Measurements from ENCODE around the gene SKOR2. TPM values are rescaled to one million over a fixed set of nuclear protein-coding genes. Genes with fewer than 3 reads are reported as not detected.

Gene SKOR2
- total RNA-seq, 1 donor from 2014 or later = not detected

DNA sequence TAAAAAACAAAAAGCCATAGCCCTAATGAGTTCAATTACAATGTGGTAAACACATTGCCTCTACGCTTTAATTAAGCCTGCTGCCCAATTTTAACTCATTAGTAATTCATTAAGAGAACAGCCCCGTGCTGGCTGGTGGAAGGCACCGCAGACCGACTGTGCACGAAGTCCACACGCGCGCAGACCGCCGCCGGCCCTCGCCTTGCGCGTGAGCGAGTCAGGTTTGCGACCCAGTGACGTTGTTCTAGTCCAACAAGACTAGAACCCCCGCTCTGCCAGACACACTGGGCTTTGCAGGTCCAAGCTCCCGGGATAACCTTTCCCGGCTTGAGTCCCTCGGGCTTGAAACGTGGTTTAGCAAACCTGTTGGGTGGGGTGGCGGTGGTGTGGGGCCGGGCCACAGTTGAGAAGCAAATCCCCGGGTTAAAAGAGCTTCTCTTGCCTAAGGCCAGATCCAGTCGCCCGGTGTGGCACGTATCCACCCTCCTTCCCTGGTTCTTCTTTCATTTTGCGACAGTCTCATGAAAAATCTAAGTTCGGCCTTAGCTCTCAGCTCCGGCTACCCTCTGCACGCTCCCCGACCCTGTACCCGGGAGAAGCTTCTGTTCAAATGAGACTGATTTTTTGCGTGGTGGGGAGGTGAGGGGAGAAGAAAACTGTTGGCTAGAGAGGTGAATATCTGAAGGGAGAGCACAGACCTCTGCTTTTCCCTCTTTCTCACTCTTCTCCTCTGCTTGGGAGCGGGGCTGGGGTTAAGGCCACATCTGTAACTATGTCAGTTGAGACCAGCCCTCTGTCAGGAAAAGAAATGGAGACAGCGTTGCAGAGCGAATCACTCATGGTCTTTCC lies 11.1 kb upstream of the SKOR2 start:
- H3K9me3 Mint-ChIP-seq (ENCODE audit: low read depth) = peaks cover 4% of the 10 kb centered on the region
- no peak overlapping the region for H3K27ac Mint-ChIP-seq (ENCODE audit: unreplicated experiment)
- no peak for DNase-seq (ENCODE audit: low spot score)
- H3K4me1 Mint-ChIP-seq (ENCODE audit: low read depth) = peaks cover 6% of the 10 kb centered on the region
- H3K27me3 Mint-ChIP-seq (ENCODE audit: low read depth) = peaks cover 77% of the 10 kb centered on the region
- no peaks in the 10 kb centered on the region for H3K36me3 Mint-ChIP-seq (ENCODE audit: low read depth)
- no peak overlapping the region for H3K4me3 Mint-ChIP-seq (ENCODE audit: unreplicated experiment)
- TF ChIP-seq, protein P1, sequence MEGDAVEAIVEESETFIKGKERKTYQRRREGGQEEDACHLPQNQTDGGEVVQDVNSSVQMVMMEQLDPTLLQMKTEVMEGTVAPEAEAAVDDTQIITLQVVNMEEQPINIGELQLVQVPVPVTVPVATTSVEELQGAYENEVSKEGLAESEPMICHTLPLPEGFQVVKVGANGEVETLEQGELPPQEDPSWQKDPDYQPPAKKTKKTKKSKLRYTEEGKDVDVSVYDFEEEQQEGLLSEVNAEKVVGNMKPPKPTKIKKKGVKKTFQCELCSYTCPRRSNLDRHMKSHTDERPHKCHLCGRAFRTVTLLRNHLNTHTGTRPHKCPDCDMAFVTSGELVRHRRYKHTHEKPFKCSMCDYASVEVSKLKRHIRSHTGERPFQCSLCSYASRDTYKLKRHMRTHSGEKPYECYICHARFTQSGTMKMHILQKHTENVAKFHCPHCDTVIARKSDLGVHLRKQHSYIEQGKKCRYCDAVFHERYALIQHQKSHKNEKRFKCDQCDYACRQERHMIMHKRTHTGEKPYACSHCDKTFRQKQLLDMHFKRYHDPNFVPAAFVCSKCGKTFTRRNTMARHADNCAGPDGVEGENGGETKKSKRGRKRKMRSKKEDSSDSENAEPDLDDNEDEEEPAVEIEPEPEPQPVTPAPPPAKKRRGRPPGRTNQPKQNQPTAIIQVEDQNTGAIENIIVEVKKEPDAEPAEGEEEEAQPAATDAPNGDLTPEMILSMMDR (IDR thresholded peaks at IDR 0.05) = no peak

DNA sequence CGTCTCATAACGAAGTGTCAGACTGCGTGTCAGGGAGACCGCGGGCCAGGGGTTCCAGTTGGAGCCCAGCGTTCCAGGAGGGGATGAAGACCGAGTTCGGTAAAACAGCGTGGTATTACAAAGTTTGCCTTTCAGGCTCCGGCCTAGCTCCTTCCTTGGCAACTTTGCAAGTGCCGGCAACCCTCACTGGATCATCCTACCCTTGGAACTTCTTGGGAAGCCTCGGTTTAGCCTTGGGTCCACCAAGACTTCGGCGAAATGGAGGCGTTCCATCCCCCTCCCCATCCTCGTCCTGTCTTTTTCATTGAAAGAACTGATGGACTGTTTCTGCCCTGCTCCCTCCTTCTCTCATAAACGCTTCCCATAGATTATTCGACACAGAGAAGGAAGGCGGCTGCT lies 10.4 kb upstream of the SKOR2 start:
- H3K27ac Mint-ChIP-seq (ENCODE audit: unreplicated experiment) = no peak overlapping the region
- TF ChIP-seq, protein P1 (IDR thresholded peaks at IDR 0.05) = no peak
- peaks cover 4% of the 10 kb centered on the region for H3K9me3 Mint-ChIP-seq (ENCODE audit: low read depth)
- no peak overlapping the region for H3K4me3 Mint-ChIP-seq (ENCODE audit: unreplicated experiment)
- H3K4me1 Mint-ChIP-seq (ENCODE audit: low read depth) = peaks cover 6% of the 10 kb centered on the region
- no peaks in the 10 kb centered on the region for H3K36me3 Mint-ChIP-seq (ENCODE audit: low read depth)
- H3K27me3 Mint-ChIP-seq (ENCODE audit: low read depth) = peaks cover 79% of the 10 kb centered on the region
- DNase-seq (ENCODE audit: low spot score) = no peak

DNA sequence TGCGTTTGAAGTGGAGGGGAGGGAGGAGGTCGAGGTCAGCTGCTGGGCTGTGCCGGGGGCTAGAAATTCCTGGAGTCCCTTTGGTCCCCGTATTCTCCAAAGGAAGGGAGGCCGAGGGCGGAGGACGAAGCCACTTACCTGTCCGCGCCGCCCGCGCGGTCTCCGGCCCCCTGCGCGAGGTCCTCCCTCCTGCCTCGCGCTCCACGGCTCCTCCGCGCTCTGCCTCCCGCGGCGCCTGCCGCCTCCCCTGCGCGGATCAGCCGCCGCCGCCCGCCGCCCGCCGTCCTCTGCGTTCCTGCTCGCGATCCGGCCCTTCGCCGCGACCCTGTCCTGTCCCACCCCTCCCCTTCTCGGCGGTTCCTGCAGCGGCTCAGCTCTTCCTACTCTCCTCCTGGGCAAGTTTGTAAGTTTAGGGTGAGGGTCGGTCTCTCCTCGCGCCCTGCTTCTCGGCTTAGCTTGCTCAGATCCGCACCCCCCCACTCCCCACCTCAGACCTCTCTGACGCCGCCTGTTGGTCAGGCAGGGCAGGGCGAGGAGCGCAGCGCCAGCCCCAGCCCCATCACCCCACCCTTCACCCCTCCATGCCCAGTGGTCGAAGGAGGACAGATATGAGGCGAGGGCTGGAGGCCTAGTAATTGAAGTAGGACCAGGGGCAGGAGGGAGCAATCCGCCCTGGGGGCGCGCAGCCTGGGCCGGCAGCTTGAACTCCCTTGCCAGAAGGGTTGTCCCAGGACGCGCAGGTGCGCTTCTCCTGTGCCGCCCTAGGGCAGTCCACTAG lies 9.7 kb upstream of the SKOR2 start:
- H3K36me3 Mint-ChIP-seq (ENCODE audit: low read depth) = no peaks in the 10 kb centered on the region
- H3K27ac Mint-ChIP-seq (ENCODE audit: unreplicated experiment) = no peak overlapping the region
- H3K4me1 Mint-ChIP-seq (ENCODE audit: low read depth) = peaks cover 6% of the 10 kb centered on the region
- no peak overlapping the region for H3K4me3 Mint-ChIP-seq (ENCODE audit: unreplicated experiment)
- peaks cover 4% of the 10 kb centered on the region for H3K9me3 Mint-ChIP-seq (ENCODE audit: low read depth)
- DNase-seq (ENCODE audit: low spot score) = no peak
- TF ChIP-seq, protein P1 (IDR thresholded peaks at IDR 0.05) = no peak
- peaks cover 80% of the 10 kb centered on the region for H3K27me3 Mint-ChIP-seq (ENCODE audit: low read depth)

DNA sequence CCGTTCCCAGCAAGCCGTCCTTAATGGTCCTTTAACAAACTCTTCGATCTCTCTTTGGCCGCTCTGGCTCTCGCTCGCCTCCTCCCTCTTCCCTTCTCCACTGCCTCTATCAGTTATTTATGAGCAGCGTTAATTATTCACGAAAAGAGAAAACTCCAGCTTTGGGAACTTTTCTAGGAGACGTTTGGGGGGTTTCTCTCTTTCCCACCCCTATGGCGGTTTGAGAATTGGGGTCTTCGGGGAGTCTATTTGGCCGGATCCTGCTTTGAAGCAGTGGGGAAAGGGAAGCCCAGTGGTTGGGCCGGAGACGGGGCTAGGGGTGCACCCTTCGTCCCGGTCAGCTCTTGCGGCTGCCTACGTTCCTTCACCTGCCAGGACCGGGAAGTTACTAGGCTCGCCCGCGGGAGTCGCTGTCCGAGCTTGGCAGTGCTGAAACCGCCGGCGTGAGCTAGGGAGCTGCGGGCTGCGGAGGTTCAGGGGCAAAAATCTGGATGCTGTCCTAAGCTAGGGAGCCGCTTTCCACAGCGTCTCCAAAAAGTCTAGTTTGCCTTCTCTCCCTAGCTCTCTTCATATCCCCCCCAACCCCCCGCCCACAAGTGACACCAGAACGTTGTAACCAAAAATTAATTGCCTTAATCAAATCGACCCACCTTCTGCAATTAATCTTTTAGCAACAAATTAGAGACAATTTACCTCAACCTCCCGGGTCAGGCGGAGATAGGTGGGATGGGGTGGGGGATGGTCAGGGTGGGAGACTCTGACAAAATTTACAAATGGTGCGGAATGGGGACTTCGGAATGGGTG lies 8.9 kb upstream of the SKOR2 start:
- no peak for DNase-seq (ENCODE audit: low spot score)
- Mint-ChIP-seq H3K27me3 (ENCODE audit: low read depth) (peaks cover 81% of the 10 kb centered on the region), H3K4me1 (ENCODE audit: low read depth) (peaks cover 6% of the 10 kb centered on the region), H3K27ac (ENCODE audit: unreplicated experiment) (no peak overlapping the region), H3K4me3 (ENCODE audit: unreplicated experiment) (no peak overlapping the region), H3K9me3 (ENCODE audit: low read depth) (peaks cover 4% of the 10 kb centered on the region), H3K36me3 (ENCODE audit: low read depth) (no peaks in the 10 kb centered on the region)
- TF ChIP-seq, protein P1 (IDR thresholded peaks at IDR 0.05) = no peak

Data from chondrocyte (in vitro differentiated cells).